Camera-type eye (tissue), 1 donor: ENCODE data around the gene GPC4. TPM values are rescaled to one million over a fixed set of nuclear protein-coding genes. Genes with fewer than 3 reads are reported as not detected.

ENCODE experiments used
- total RNA-seq: library from RNA; depleted of rRNA; stranded (reverse); fragments of >200 nt; gene quantifications from one replicate; pipeline ENCODE4 v1.2.3, GENCODE V29; 2014

GPC4 gene
- 22.0 TPM for total RNA-seq

DNA sequence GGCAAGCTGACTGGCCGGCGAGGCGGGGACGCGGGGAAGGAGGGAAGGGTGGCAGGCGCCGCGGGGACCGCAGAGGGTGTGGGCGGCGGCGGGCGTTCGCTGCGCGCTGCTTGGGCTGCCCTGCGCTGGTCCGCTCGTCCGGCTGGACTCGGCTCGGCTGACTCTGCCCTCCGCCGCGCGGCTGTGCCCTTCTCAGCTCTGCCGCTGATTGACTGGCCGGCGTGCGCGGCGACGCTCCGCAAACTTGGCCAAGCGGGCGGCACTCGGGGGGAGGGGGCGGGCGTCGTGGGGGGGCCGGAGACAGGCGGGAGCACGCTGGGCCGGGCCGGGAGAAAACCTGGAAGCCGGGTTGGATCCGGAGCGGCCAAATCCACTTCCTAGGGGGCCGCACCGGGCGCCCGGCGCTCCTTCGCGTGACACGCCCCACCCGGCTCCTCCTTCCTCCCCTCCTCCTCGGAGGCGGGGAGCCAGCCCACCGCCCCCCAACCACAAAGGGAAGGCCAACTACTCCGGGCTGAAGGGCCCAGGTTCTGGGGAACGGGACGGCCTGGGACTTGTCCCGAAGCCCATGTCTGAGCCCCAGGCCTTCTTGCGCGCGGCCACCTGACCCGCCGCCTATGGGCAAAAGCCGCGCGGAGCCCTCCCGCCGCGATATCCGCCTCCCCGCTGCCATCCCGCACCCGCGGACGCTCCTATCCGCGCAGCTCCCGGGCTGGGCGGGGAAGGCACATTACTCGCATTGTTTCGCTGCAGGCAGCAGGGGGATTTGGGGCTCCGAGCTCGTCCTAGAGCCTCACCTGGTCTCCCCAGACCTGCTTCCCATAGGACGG, at the start of gene GPC4:
GPC4 (minus strand) TSS at position 214 of the 830 bp plus-strand sequence. CDS start 524 bp downstream, outside the sequence.

Other genes starting within 250 kb of the GPC4 start
- gene TFDP3, start 197.1 kb downstream of the GPC4 start, total RNA-seq: not detected